RWPE2 (cell line): Measurements from ENCODE around the gene ZAR1.

Experiments used
- ATAC-seq: fragments of 200-7000 bp; cut with Tn5 transposase; 3 replicates; pipeline ENCODE4 v1.9.1; 2021; ENCODE audit warnings: low read depth
- DNase-seq: peaks from one replicate; pipeline ENCODE4 v3.0.0-alpha.2; 2020; ENCODE audit warnings: low spot score
- H3K27ac ChIP-seq: fragments of 450-650 bp; 2 replicates; pipeline ENCODE4 v1.5.1; 2017; ENCODE audit warnings: mild to moderate bottlenecking; ENCODE audit not compliant: poor library complexity, severe bottlenecking
- H3K27me3 ChIP-seq: fragments of 250-450 bp; sonication (Bioruptor Pico); 2 replicates; pipeline ENCODE4 v1.5.1; 2021; ENCODE audit warnings: mild to moderate bottlenecking, moderate library complexity; ENCODE audit not compliant: insufficient read depth, poor library complexity, severe bottlenecking
- H3K36me3 ChIP-seq: fragments of 250-450 bp; sonication (Bioruptor Pico); 2 replicates; pipeline ENCODE4 v1.5.1; 2020; ENCODE audit warnings: low read depth, mild to moderate bottlenecking, moderate library complexity
- H3K4me1 ChIP-seq: fragments of 250-450 bp; sonication (Bioruptor Pico); 2 replicates; pipeline ENCODE4 v1.5.1; 2021; ENCODE audit warnings: mild to moderate bottlenecking, moderate library complexity; ENCODE audit not compliant: insufficient read depth, poor library complexity, severe bottlenecking
- H3K4me3 ChIP-seq: fragments of 250-450 bp; sonication (Bioruptor Pico); 2 replicates; pipeline ENCODE4 v1.5.1; 2021; ENCODE audit warnings: mild to moderate bottlenecking, moderate library complexity; ENCODE audit not compliant: severe bottlenecking
- H3K9me3 ChIP-seq: fragments of 250-450 bp; sonication (Bioruptor Pico); 2 replicates; pipeline ENCODE4 v1.5.1; 2021; ENCODE audit warnings: mild to moderate bottlenecking, moderate library complexity; ENCODE audit not compliant: severe bottlenecking
- CTCF ChIP-seq: fragments of 450-650 bp; IDR thresholded peaks from one replicate; pipeline ENCODE4 v1.5.1; 2017; ENCODE audit warnings: mild to moderate bottlenecking, moderate library complexity; ENCODE audit not compliant: poor library complexity, severe bottlenecking

Gene ZAR1

GRCh38 chr4:48543796-48544195 is 53.7 kb downstream of the ZAR1 start:
- H3K4me3 ChIP-seq, result no peak overlapping the region
- no peaks in the 10 kb centered on the region for H3K9me3 ChIP-seq
- H3K27me3 ChIP-seq, result no peaks in the 10 kb centered on the region
- DNase-seq (no peak), ATAC-seq (no peak)
- peaks cover 93% of the 10 kb centered on the region for H3K36me3 ChIP-seq
- no peak overlapping the region for H3K27ac ChIP-seq
- no peak for TF ChIP-seq CTCF
- no peaks in the 10 kb centered on the region for H3K4me1 ChIP-seq
